ENCODE data around the gene EXOC6B.

Gene EXOC6B

DNA sequence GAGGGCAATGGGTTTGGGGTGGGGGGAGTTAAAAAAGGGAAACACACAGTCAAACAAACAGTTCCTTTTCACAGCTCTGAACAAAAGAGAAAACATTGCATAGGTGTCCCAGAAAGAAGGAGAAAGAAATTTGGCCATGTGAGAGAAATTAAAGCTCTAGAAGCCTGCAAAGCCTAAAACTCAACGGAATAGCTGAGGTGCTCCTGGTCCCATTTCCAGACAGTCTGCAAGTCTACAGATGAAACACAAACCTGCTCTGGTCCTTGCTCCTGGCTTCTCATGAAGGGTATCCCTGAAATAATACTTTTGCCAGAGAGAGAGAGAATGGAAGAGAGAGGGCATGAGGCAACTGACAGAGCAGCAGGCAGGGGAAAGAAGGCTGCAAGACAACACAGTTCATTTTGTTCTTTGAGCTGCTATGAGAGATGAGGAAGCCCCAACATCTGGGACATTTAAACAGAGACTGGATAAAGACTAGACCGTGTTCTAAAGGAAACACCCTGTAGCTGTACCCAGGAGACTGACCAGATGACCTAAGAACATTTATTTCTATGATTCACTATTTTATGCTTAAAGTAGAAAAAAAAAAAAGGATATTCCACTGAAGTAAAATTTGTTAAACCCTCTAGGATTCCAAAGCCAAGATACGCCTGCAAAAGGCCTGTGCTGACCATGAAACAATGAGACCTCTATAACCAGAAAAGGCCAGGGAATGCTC lies 620.9 kb downstream of the EXOC6B start:
- Histone ChIP-seq H3K4me1 (ENCODE audit: control insufficient read depth, low read depth, low read length) (no peaks in the 10 kb centered on the region), H3K9ac (ENCODE audit: low read length) (no peak overlapping the region), H2BK120ac (ENCODE audit: low read depth, low read length) (no peak overlapping the region), H3K4ac (ENCODE audit: low read depth, low read length) (no peak overlapping the region), H3K56ac (ENCODE audit: low read length) (no peak overlapping the region), H4K5ac (ENCODE audit: low read length) (no peak overlapping the region), H3K27ac (ENCODE audit: low read depth, low read length) (no peak overlapping the region), H3K27me3 (ENCODE audit: insufficient read depth, low read length, poor library complexity) (no peaks in the 10 kb centered on the region), H3K4me3 (ENCODE audit: low read length) (no peak overlapping the region), H2BK5ac (ENCODE audit: low read length) (no peak overlapping the region), H3K79me2 (ENCODE audit: control insufficient read depth, insufficient read depth, low read length) (no peaks in the 10 kb centered on the region), H2AK5ac (ENCODE audit: low read length) (no peak overlapping the region), H4K8ac (ENCODE audit: low read depth, low read length) (no peak overlapping the region), H2BK15ac (replicated peaks; ENCODE audit: low read depth) (no peak overlapping the region), H3K36me3 (ENCODE audit: control insufficient read depth, insufficient read depth, low read length) (no peaks in the 10 kb centered on the region), H3K18ac (ENCODE audit: low read length) (no peak overlapping the region), H3K79me1 (ENCODE audit: low read length) (no peaks in the 10 kb centered on the region), H3K23ac (ENCODE audit: low read length) (no peak overlapping the region), H3K4me2 (ENCODE audit: low read length) (no peak overlapping the region)
- DNase-seq = no peak
- no CpG with 5 or more reads among the region's 3 CpGs for WGBS (ENCODE audit: extremely low coverage, insufficient coverage, low lambda C conversion rate)

DNA sequence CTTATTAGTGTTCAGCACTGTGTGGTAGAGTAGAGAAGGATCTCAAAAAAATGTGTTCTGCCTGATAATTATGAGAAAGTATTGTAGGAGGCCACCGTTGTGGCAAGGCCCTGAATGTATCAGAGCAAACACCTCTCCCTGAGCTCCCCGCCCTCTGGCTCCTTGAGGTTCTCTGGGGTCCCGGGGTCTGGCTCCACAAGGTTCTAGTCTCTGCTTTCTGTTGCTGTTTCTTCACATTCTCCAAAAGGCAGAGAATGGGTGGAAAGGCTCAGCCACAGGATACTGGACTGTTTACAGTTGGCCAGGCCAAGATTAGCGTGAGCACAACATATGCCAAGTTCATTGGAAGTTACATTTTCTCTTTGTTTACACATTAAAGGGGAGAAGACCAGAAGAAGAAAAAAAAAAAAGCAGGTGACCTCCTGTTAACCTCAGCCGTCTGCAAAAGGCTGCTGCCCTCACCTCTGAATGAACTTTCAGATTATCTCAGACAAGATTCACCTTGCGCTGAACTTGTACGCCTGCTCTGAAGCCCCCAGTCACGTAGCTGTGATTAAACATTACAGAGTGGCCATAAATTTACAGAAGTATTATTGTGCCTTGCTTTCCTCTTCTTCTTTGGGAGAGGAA lies 621.6 kb downstream of the EXOC6B start:
- Histone ChIP-seq H2AK5ac (ENCODE audit: low read length) (no peak overlapping the region), H3K9ac (ENCODE audit: low read length) (no peak overlapping the region), H3K79me1 (ENCODE audit: low read length) (no peaks in the 10 kb centered on the region), H3K4ac (ENCODE audit: low read depth, low read length) (no peak overlapping the region), H2BK5ac (ENCODE audit: low read length) (no peak overlapping the region), H2BK15ac (replicated peaks; ENCODE audit: low read depth) (no peak overlapping the region), H3K27ac (ENCODE audit: low read depth, low read length) (no peak overlapping the region), H3K4me3 (ENCODE audit: low read length) (no peak overlapping the region), H3K23ac (ENCODE audit: low read length) (no peak overlapping the region), H4K5ac (ENCODE audit: low read length) (no peak overlapping the region), H3K4me1 (ENCODE audit: control insufficient read depth, low read depth, low read length) (no peaks in the 10 kb centered on the region), H3K36me3 (ENCODE audit: control insufficient read depth, insufficient read depth, low read length) (no peaks in the 10 kb centered on the region), H2BK120ac (ENCODE audit: low read depth, low read length) (no peak overlapping the region), H3K79me2 (ENCODE audit: control insufficient read depth, insufficient read depth, low read length) (no peaks in the 10 kb centered on the region), H3K18ac (ENCODE audit: low read length) (no peak overlapping the region), H3K27me3 (ENCODE audit: insufficient read depth, low read length, poor library complexity) (no peaks in the 10 kb centered on the region), H3K4me2 (ENCODE audit: low read length) (no peak overlapping the region), H4K8ac (ENCODE audit: low read depth, low read length) (no peak overlapping the region), H3K56ac (ENCODE audit: low read length) (no peak overlapping the region)
- DNase-seq = no peak
- WGBS (ENCODE audit: extremely low coverage, insufficient coverage, low lambda C conversion rate) = no CpG with 5 or more reads among the region's 8 CpGs

DNA sequence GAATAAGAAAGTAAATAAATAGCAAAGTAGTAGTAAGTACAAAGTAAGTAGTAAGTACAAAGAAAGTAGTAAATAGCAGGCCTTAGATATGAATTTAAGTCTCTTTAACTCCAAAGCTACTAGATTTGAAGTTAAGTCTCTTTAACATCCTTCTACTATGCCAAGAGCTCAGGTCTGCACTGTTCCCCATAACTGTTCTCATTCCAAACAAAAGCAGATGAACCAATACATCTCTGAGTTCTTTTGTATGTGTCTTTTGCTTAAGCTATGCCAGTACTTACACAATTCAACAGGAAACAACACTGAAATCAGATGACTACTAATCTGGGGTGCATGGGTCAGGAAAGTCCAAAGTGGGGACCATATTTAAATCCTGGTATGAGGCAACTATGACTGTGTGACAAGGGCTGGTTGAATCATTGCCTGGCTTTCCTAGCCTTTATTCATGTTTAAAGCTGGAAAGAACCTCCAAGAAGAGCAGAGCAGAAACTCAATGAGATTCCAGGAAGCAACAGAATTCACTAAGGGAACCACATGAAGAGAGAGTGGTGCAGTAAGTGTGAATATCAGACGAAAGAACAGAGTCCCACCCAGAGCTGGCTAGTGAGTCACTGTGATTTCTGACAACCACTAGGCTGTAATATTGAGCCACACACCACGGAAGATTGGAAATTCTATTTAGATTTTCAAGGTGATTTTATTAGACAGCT lies 627.1 kb downstream of the EXOC6B start:
- no peak overlapping the region for H3K4me3 ChIP-seq (ENCODE audit: low read length)
- H2BK5ac ChIP-seq (ENCODE audit: low read length) = no peak overlapping the region
- no peak overlapping the region for H3K27ac ChIP-seq (ENCODE audit: low read depth, low read length)
- no peak overlapping the region for H2BK120ac ChIP-seq (ENCODE audit: low read depth, low read length)
- no peak overlapping the region for H3K18ac ChIP-seq (ENCODE audit: low read length)
- WGBS (ENCODE audit: extremely low coverage, insufficient coverage, low lambda C conversion rate) = no CpG with 5 or more reads among the region's 2 CpGs
- H2BK15ac ChIP-seq (replicated peaks; ENCODE audit: low read depth) = no peak overlapping the region
- H4K5ac ChIP-seq (ENCODE audit: low read length) = no peak overlapping the region
- no peaks in the 10 kb centered on the region for H3K27me3 ChIP-seq (ENCODE audit: insufficient read depth, low read length, poor library complexity)
- no peak for DNase-seq
- H3K4me2 ChIP-seq (ENCODE audit: low read length) = no peak overlapping the region
- H3K23ac ChIP-seq (ENCODE audit: low read length) = no peak overlapping the region
- no peak overlapping the region for H4K8ac ChIP-seq (ENCODE audit: low read depth, low read length)
- no peak overlapping the region for H2AK5ac ChIP-seq (ENCODE audit: low read length)
- no peak overlapping the region for H3K4ac ChIP-seq (ENCODE audit: low read depth, low read length)
- no peak overlapping the region for H3K56ac ChIP-seq (ENCODE audit: low read length)
- no peak overlapping the region for H3K9ac ChIP-seq (ENCODE audit: low read length)
- no peaks in the 10 kb centered on the region for H3K4me1 ChIP-seq (ENCODE audit: control insufficient read depth, low read depth, low read length)
- H3K79me1 ChIP-seq (ENCODE audit: low read length) = no peaks in the 10 kb centered on the region
- H3K36me3 ChIP-seq (ENCODE audit: control insufficient read depth, insufficient read depth, low read length) = no peaks in the 10 kb centered on the region
- no peaks in the 10 kb centered on the region for H3K79me2 ChIP-seq (ENCODE audit: control insufficient read depth, insufficient read depth, low read length)

DNA sequence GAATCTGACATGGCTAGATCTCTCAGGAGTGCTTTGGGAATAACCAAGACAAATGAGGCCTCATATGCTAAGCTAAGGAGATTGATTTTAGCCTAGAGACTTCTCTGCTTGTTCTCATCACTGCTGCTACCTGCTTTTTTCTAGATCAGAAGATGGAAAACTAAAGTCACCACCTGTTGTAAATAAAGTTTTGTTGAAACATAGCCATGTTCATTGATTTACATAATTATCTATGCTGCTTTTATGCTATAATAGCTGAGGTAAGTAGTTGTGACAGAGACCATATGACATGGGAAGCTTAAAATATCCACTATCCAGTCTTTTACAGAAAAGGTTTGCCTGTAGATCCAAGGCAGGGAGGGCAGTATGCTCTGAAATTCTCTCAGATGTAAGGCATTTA lies 632.1 kb downstream of the EXOC6B start:
- H3K27ac ChIP-seq (ENCODE audit: low read depth, low read length) = no peak overlapping the region
- H3K4me3 ChIP-seq (ENCODE audit: low read length) = no peak overlapping the region
- no peak overlapping the region for H2AK5ac ChIP-seq (ENCODE audit: low read length)
- H3K4me1 ChIP-seq (ENCODE audit: control insufficient read depth, low read depth, low read length) = no peaks in the 10 kb centered on the region
- no peak overlapping the region for H3K9ac ChIP-seq (ENCODE audit: low read length)
- no peaks in the 10 kb centered on the region for H3K79me2 ChIP-seq (ENCODE audit: control insufficient read depth, insufficient read depth, low read length)
- no peak for DNase-seq
- H2BK15ac ChIP-seq (replicated peaks; ENCODE audit: low read depth) = no peak overlapping the region
- no peak overlapping the region for H2BK5ac ChIP-seq (ENCODE audit: low read length)
- no peaks in the 10 kb centered on the region for H3K27me3 ChIP-seq (ENCODE audit: insufficient read depth, low read length, poor library complexity)
- H3K56ac ChIP-seq (ENCODE audit: low read length) = no peak overlapping the region
- H4K8ac ChIP-seq (ENCODE audit: low read depth, low read length) = no peak overlapping the region
- H3K4ac ChIP-seq (ENCODE audit: low read depth, low read length) = no peak overlapping the region
- H3K36me3 ChIP-seq (ENCODE audit: control insufficient read depth, insufficient read depth, low read length) = no peaks in the 10 kb centered on the region
- H3K79me1 ChIP-seq (ENCODE audit: low read length) = no peaks in the 10 kb centered on the region
- no peak overlapping the region for H2BK120ac ChIP-seq (ENCODE audit: low read depth, low read length)
- H4K5ac ChIP-seq (ENCODE audit: low read length) = no peak overlapping the region
- no peak overlapping the region for H3K23ac ChIP-seq (ENCODE audit: low read length)
- no peak overlapping the region for H3K4me2 ChIP-seq (ENCODE audit: low read length)
- no peak overlapping the region for H3K18ac ChIP-seq (ENCODE audit: low read length)

DNA sequence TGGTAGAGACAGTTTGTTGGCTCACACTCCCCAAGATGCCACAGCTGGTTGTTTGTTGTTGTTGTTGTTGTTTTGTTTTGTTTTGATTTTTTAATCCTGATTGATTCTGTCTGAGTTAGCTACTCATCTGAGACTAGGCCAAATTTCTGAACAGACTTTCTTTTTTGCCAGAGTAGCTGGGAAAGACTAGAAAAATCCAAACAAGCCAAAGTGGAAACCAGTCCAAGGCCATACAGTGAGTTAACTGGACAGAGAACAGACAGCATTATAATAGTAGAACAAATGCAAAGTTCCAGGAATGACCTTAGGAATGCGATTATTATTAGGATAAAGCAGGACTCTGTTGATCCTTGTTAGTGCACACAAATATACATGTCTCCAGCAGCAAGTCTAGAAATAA lies 634.4 kb downstream of the EXOC6B start:
- Histone ChIP-seq H2BK120ac (ENCODE audit: low read depth, low read length) (no peak overlapping the region), H3K56ac (ENCODE audit: low read length) (no peak overlapping the region), H3K79me2 (ENCODE audit: control insufficient read depth, insufficient read depth, low read length) (no peaks in the 10 kb centered on the region), H3K79me1 (ENCODE audit: low read length) (no peaks in the 10 kb centered on the region), H3K27me3 (ENCODE audit: insufficient read depth, low read length, poor library complexity) (no peaks in the 10 kb centered on the region), H3K9ac (ENCODE audit: low read length) (no peak overlapping the region), H3K27ac (ENCODE audit: low read depth, low read length) (no peak overlapping the region), H3K36me3 (ENCODE audit: control insufficient read depth, insufficient read depth, low read length) (no peaks in the 10 kb centered on the region), H2BK15ac (replicated peaks; ENCODE audit: low read depth) (no peak overlapping the region), H4K5ac (ENCODE audit: low read length) (no peak overlapping the region), H3K4me2 (ENCODE audit: low read length) (no peak overlapping the region), H3K4me1 (ENCODE audit: control insufficient read depth, low read depth, low read length) (no peaks in the 10 kb centered on the region), H3K23ac (ENCODE audit: low read length) (no peak overlapping the region), H3K18ac (ENCODE audit: low read length) (no peak overlapping the region), H3K4me3 (ENCODE audit: low read length) (no peak overlapping the region), H2BK5ac (ENCODE audit: low read length) (no peak overlapping the region), H2AK5ac (ENCODE audit: low read length) (no peak overlapping the region), H4K8ac (ENCODE audit: low read depth, low read length) (no peak overlapping the region), H3K4ac (ENCODE audit: low read depth, low read length) (no peak overlapping the region)
- WGBS (ENCODE audit: extremely low coverage, insufficient coverage, low lambda C conversion rate) = no CpG with 5 or more reads among the region's 1 CpG
- DNase-seq = no peak
